Astrocyte of the spinal cord (primary cell): ENCODE measurements around the gene KCNJ15.

Experiments
- DNase-seq: peaks from one replicate; pipeline ENCODE4 v3.0.0; 2011; ENCODE audit warnings: low read depth, low spot score
- H3K4me3 ChIP-seq: 2 replicates; pipeline ENCODE4 v1.5.1; 2011; ENCODE audit warnings: low read depth, mild to moderate bottlenecking, low read length, moderate library complexity
- CTCF ChIP-seq: IDR thresholded peaks from 2 replicates; pipeline ENCODE4 v1.5.1; 2012; ENCODE audit warnings: low read depth, mild to moderate bottlenecking, low read length, inconsistent platforms
- in situ Hi-C: cut with HindIII; loops from 2 replicates; pipeline ENCODE4 v1.10.0; 2017; ENCODE audit warnings: low sequenced_read_pairs

KCNJ15 gene

GRCh38 chr21:38256599-38257302 lies at the start of gene KCNJ15:
Gene KCNJ15 (plus strand): TSS chr21:38256991. CDS start chr21:38299262, 42,271 bp downstream.
- no peak for TF ChIP-seq CTCF
- in situ Hi-C loops, result no loop called here
- H3K4me3 ChIP-seq, result no peak within 1 kb of the TSS
- no peak for DNase-seq

GRCh38 chr21:38208118-38208517 lies 48.7 kb upstream of the KCNJ15 start:
- in situ Hi-C loops, result no loop called here
- no peak for TF ChIP-seq CTCF
- DNase-seq, result no peak
- no peak overlapping the region for H3K4me3 ChIP-seq

GRCh38 chr21:38211321-38211720 lies 45.5 kb upstream of the KCNJ15 start:
- no peak for DNase-seq
- no peak for TF ChIP-seq CTCF
- in situ Hi-C loops, result no loop called here

GRCh38 chr21:38212706-38213105 lies 44.1 kb upstream of the KCNJ15 start:
- DNase-seq, result no peak
- TF ChIP-seq CTCF, result no peak
- in situ Hi-C loops, result no loop called here
- no peak overlapping the region for H3K4me3 ChIP-seq

More at GRCh38 chr21:38211321-38211720, 45.5 kb upstream of the KCNJ15 start:
- H3K4me3 ChIP-seq, result no peak overlapping the region

- peak; percentile 89 for TF ChIP-seq CTCF
- peak; percentile 87 for DNase-seq
- H3K4me3 ChIP-seq, result no peak overlapping the region
- in situ Hi-C loops, result no loop called here
Measured at GRCh38 chr21:38219049-38219628, 37.7 kb upstream of the KCNJ15 start.

GRCh38 chr21:38220270-38220737 lies 36.5 kb upstream of the KCNJ15 start:
- no peak for TF ChIP-seq CTCF
- in situ Hi-C loops, result no loop called here
- DNase-seq, result no peak
- no peak overlapping the region for H3K4me3 ChIP-seq
